HG03457 (cell line): ENCODE measurements around the gene SPEF1.
"Not testable (repeated sequence)": the region's sequence is repeated elsewhere in the genome, so short reads cannot be mapped to it uniquely, and the experiment has no call there.

Experiments used
- ATAC-seq: cut with Tn5 transposase; IDR thresholded peaks from one replicate; pipeline ENCODE4 v1.9.1; 2021; ENCODE audit warnings: moderate number of reproducible peaks; ENCODE audit not compliant: unreplicated experiment

The SPEF1 gene

DNA sequence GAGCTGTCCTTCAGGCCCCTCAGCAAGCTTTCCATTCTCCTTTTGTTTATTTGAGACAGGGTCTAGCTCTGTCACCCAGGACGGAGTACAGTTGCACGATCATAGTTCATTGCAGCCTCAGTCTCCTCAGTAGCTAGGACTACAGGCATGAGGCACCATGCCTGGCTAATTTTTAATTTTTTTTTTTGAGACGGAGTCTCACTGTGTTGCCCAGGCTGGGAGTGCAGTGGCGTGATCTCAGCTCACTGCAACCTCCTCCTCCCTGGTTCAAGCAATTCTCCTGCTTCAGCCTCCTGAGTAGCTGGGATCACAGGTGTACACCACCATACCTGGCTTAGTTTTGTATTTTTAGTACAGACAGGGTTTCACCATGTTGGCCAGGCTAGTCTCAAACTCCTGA is 8.0 kb upstream of the SPEF1 start:
- ATAC-seq, result not testable (repeated sequence)

DNA sequence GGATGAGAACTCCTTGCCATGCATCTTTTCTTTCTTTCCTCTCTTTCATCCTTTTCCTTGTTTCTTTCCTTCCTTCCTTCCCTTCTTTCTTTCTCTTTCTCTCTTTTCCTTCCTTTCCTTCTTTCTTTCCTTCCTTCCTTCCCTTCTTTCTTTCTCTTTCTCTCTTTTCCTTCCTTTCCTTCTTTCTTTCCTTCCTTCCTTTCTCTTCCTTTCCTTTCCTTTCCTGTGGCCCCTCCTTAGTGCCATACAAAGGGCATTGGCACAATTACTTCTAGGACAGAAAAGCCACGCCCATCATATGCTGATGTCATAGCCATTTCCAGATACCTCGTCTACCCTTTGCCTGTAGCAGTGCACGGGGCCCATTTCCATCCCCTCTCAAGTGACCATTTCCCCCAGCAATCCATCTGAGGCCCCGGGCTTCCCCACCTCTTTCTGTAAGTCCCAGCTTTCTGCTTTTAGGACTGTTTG is 7.5 kb upstream of the SPEF1 start:
- ATAC-seq, result no peak

DNA sequence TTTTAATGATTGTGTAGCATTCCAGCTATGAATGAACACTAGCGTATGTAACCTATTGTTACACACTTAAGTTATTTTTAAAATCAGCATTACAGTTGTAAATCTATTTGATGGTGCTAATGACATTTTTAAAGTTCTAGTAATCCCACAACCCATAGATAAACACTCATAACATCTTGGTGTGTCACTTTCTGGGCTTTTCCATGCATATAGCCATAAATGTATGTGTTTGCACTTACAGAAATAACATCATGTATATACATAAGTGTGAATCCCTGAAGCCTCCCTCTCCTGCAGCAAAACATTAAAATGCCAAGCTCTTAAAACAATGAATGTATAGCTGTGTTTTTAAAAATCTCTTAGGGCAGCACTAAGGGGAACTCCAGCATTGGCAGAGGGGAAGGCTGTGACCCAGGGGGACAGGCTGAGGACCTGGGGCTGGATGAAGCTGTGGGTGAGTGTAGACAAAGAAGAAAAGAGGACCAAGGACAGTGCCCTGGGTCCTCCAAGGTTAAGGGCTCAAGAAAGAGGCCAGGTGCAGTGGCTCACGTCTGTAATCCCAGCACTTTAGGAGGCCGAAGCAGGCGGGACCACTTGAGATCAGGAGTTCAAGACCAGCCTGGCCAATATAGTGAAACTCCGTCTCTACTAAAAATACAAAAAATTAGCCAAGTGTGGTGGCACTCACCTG is 6.2 kb upstream of the SPEF1 start:
- no peak for ATAC-seq

DNA sequence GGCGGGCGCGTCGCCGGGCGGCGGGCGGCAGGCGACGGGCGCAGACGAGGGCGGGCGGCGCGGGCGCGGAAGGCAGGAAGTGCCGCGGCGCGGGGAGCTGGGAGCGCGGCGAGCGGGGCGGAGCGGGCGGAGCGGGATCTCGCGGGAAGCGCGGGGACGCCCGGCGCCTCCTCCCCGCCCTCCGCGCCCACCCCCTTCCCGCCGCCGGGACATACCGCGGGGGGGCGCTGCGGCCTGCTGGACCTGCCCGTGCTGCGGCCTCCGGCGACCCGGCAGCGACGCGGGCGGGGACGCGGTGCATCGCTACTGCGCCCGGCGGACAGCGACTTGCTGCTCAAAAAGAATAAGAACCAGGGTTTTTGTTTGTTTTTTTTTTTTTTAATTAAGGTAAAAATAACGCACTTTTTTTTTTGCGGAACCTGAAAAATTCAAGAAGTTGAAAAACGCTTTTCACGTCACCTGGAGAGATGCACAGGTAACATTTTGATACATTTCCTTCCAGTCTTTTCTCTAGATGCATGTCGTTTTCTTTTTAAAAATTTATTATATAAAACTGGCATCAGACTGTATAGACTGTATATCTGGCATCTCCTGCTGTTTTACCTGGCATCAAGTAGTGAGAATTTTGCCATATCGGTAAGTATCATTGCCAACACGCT is 5.5 kb upstream of the SPEF1 start, which contains the start of gene CENPB:
CENPB (minus strand) TSS at position 76 of the 659 bp plus-strand sequence. CDS start 257 bp downstream, outside the sequence.
- peak; percentile 76 for ATAC-seq

DNA sequence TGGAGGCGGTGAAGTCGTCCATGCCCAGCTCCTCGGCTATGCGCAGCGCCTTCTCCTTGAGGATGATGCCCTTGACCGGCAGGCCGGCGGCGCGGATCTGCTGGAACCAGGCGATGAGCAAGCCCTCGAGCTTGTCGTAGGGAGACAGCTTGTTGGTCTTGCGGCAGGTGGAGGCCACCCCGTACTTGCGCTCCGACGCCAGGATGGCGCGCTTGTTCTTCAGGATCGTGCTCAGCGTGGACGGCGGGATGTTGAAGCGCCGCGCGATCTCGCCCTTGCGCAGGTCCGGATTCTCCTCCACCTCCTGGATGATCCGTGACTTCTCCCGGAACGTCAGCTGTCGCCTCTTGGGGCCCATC is 4.9 kb upstream of the SPEF1 start:
- no peak for ATAC-seq

DNA sequence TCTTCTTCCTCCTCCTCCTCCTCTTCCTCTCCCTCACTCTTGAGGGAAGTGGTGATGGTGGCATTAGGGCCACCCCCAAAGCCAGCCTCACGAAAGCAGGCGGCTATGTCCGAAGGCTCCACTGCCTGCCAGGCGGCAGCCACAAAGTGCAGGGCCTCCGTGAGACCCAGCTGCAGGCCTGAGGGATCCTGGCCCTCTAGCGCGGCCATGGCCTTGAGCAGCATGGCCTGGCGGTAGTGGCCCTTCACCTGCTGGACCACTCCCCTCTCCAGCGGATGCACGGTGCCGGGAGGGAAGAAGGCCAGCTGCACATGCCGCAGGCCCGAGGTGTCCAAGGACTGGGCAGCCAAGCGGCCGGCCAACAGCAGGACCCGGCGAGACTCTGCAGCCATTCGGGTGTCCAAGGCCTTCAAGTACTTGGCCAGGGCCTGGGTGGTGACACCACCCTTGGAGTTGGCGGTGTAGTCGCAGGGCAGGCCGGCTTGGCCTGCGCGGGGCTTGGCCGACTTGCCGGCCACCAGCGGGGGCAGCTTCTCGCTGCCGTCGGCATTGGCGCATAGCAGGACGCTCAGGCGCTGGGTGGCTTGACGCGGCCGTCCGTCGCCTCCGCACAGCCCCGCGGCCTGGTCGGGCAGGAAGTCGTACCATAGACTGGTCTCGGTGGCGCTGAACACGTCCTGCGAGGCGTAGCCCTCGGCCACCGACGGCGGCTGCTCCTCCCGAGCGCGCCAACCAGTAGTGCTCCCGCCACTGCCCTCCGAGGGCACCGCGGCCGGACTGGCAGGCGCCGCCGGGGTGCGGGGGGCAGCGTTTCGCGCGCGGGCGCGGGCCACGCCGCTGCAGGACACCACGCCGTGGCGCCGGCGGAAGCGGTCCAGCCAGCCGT is 4.2 kb upstream of the SPEF1 start:
- ATAC-seq, result no peak

DNA sequence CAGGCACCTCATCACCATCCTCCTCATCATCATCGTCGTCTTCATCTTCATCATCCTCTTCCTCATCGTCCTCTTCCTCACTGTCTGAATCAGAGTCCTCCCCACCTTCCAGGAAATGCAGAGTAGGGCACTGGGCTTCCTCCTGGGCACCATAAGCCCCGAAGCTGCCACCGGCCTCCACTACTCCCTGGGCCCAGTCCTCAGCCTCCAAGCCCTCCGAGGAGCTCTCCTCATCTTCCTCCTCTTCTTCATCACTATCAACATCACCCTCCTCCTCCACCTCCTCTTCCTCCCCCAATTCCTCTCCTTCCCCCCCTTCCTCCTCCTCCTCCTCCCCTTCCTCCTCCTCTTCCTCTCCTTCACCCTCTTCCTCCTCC is 3.6 kb upstream of the SPEF1 start:
- ATAC-seq, result no peak

DNA sequence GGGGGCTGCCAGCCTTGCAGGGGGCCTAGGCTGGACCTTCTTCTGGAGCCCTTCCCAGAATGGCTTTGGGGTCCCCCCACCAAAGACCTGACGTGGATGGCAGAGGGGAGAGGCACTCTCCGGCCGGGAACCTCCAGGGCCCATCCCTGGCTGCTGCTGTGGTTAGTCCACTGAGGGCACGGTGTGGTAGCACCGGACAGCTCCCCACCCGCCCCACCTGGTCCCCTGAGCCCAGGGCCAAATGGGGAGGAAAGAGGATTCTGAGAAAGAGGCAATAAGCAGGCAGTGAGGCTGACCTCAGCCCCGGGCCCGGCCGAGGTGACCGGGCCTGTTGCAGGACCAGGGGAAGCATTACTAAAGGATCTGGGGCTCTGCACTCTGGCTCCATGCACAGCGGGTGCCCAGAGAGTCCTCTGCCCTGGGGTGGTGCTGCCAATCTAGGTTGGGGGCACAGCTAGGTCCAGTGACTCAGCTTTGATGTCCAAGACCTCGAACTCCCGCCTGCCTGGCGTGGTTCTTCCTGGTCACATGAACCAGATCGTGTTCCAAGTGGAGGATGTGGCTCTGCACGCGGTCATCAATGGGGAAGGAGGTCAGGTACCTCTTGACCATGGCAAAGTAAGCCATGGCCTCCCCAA is 3.1 kb upstream of the SPEF1 start:
- ATAC-seq, result no peak

DNA sequence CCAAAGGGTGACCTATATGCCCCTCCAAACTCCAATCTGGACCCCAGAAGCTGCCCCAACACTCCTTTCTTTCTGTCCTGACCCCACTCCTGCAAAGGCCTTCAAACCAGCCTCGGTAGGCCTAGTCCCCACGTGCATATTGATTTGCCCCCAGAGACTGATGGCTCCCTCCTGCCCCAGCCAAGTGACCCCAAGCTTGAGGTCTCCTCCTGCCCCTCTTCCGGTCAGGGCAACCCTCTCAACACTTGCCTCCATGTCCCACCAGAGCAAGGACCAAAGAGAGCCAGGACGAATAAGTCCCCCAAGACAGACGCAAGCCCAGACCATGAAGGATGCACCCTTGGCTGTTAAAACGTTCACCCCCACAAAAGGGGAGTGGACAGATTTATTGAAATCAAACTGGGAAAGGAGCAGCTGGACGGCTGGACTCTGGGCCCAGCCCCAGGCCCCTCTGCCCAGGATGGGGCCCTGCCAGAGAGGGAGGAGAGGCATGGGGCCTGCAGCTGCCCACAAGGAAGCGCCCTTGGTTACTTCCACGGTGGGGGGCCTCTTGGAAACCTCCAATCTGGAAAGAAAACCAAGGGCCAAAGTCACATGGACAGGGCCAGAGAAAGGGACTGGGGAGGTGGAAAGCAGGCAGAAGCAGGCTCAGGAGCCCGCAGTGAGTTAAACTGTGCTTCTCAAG is 2.4 kb upstream of the SPEF1 start:
- ATAC-seq, result no peak

DNA sequence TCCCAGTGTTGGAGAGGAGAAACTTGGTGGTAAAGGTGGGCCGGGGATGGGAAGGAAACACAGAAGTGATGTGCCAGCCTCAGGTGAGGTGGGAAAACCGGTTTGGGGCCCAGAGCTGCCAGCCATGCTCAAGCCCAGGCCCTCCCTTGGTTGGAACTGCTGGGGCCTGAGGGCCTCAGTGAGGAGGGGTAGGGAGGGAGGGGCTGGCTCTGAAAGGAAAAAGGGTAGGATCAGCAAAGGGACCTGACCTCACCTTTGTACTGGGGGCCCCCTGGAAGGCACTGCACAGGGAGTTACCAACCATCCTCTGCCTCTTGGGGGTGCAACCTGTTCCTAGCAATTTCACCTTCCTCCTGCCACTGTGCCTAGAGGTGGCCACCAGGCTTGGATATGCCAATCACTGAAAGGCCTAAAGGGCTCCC is 1.8 kb upstream of the SPEF1 start:
- no peak for ATAC-seq

DNA sequence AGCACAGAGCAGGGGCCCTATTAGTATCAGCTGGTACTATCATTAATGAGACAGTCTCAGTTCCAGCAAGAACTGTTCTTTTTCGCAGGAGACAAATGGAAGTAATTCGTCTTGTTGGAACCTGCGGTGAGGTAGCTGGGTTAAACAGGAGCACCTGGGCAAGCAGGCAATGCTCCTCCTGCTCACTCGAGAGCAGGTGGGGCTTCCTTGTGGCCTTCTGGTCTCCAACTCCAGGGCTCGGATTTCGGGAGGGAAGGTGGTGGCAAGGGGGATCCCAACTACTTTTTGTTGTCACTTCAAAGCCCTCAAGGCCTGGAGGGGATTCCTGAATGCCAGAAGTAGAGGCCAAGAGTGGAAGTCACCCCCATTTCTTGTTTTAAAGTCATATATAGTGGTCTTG is 1.3 kb upstream of the SPEF1 start:
- ATAC-seq, result no peak

DNA sequence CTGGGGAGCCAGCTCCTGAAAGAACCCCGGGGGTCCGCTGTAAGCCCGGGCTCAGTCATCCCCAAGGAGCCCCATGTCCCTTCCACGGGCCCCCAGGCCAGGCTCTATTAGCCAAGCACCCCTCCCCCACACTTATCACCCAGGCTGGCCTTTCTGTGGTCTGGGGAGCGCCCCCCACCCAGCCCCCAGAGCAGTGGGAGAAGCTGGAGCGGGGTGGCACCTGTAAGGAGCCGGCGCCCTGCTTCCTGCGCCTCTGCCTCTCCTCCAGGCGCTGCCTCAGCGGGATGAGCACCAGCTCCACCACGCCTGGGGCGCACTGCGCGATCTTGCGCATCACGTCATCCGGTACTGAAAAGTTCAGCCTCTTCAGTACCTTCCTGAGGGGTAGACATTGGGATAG is 2.3 kb downstream of the SPEF1 start:
- ATAC-seq, result no peak

DNA sequence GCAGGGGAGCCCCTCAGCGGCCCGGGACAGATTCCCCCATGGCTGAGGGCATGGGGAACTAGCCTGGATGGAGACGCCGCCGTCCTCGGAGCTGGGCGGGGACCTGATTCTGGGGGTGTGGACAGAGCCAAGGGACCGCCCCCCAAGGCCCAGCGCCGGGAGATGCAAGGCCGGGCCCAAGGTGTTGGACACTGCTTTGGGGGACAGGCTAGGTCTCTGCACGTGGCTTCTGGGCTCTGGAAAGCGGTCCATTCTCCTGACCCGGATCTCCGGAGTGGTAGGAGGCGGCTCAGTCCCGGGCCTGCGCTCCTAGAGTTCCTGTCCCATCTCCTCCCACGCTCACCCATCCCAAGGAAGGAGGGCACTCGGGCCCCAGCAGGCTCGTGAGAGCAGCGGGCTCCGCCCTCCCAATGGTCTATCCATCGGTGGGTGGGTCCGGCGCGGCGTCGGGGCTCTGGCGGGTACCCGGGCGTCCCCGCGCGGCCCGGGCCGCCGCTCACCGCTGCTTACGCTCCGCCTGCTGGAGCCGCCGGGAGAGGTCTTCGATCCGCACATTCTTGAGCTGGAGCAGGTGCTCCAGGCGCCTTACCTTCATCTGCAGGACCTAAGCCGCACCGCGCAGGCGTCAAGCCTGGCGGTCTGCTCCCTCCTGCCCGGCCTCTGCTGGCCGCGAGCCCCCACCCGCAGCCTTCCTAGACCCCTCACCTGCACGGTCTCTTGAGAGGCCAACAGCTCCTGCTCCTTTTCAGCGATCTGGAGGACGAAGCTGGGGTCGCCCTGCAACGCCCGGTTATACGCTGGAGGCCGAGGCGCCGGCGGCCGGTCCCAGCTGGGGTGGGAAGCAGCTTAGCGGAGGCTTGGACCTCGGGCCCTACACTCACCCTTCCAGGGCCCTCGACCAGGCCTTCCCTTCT is 3.3 kb downstream of the SPEF1 start:
- ATAC-seq, result no peak

DNA sequence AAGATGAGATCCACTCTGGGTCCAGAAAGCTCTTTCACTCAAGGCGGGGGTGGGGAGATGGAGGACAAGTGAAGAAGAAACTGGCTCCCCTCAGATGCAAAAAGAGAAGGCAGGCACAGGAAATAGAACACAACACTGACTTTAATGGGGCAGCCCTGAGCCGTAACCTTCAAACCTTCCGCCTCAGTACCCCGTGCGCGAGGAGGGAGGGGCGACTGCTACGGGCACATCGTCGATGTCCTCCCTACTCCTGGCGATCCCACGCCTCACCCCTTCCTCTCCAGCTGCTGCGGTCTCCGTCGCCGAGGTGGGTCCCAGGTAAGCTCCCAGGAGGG is 3.9 kb downstream of the SPEF1 start:
- ATAC-seq, result no peak

DNA sequence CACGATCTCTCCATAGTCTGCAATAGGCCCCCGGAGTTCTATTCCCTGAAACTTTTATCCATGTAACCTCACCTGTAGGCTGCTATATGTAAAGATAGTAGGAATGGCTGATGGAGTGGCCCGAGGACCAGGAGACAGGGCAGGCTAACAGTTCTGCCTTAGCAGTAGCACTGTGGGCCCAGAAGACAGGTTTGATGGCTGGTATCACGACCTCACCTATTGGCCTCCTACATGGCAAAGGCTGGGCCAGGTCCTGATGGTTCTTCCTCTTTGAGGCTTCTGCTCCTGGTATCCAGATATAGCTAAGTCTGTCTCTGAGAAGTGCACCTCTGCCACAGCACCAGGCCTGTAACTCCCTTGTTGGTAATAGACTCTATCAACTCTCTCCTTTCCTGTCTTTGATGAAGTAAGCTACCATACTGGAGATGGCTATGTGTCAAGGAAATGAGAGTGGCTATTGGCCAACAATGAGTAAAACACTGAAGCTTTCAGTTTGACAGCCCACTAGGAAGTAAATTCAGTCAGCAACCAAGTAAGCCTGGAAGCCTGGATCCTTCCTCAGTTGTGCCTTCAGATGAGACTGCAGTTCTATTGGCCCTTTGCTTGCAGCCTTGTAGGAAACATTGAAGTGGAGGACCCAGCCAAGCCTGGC is 5.7 kb downstream of the SPEF1 start:
- ATAC-seq, result no peak

DNA sequence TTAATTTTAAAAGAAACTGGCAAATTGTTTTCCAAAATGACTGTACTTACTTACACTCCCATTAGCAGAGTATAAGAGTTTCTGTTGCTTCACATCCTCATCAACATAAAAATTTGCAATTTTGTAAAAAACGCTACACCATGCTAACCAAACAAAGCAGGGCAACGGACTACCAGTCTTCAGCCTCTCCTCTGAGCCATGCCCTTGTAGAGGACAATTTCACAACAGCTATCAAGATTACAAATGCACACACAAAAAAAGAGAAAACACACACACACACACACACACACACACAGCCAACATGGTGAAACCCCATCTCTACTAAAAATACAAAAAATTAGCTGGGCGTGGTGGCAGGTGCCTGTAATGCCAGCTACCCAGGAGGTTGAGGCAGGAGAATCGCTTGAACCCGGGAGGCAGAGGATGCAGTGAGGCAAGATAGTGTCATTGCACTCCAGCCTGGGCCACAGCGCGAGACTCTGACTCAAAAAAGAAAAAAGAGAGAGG is 9.6 kb downstream of the SPEF1 start:
- ATAC-seq, result no peak

DNA sequence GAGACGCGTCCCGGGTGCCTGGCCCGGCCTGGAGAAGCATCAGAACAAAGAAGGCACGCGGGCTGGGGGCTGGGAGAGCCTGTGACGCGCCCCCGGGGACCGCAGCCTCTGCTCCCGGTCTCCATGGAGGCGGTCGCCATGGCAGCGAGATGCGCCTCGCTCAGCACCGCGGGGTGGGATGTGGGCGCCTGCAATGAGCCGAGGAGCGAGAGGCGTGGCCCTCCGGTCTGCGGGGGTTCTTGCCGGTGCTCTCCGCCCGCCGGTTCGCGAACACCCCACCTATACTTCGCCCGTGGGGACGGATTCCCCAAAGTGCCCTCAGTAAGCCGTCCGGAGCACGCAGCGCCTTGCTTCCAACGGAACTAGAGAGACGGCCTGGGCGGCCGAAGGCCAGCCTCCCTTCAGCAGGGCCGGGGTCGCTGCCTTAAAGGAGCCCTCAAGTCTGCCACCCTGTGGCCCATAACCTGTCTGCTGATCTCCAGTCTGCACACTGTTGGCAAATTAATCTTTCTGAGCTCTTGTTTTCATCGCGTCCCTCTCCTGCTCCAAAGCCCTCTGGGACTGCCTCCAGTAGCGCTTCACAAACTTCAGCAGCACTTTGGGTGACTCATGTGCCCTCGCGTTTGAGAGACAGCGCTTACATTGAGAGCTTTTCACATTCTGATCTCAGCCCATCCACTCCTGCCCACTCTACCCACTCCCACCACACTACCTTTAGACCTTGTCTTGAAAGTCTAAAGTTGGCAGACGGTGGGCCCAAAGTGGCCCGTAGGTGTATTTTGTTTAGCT is 12.7 kb downstream of the SPEF1 start:
- ATAC-seq, result no peak
